22Rv1 (cell line): ENCODE data around the gene ZNF584.

Experiments used
- ZFX ChIP-seq: fragments of 450-650 bp; IDR thresholded peaks from 2 replicates; pipeline ENCODE4 v1.6.1; 2017; ENCODE audit warnings: antibody characterized with exemption, borderline replicate concordance
- TF ChIP-seq, protein P1 (sequence below): fragments of 450-650 bp; IDR thresholded peaks from 2 replicates; pipeline ENCODE4 v1.5.1; 2017; ENCODE audit warnings: mild to moderate bottlenecking

DNA sequence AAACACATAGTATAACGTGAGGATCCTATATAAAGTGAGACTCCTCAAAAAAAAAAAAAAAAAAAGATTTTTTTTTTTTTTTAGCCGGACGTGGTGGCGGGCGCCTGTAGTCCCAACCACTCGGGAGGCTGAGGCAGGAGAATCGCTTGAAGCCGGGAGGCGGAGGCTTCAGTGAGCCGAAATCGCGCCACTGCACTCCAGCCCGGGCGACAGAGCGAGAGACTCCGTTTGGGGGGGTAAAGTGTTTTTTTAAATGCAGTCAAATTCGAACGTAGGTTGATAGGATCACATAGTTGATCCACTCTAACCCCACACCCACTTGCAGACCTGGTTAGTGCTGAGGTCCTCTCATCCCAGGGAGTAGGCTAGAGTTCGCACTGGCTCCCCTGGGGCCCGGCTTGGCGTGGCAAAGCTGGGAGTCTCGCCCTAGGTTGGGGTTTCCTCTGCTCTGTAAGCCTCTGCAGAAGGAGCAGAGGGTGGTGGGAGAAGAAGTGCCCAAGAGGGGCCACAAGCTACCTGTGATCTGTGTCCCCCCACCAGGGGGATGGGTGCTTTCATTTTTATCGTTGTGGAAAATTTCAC lies 6.5 kb upstream of the ZNF584 start:
- TF ChIP-seq, protein P1, sequence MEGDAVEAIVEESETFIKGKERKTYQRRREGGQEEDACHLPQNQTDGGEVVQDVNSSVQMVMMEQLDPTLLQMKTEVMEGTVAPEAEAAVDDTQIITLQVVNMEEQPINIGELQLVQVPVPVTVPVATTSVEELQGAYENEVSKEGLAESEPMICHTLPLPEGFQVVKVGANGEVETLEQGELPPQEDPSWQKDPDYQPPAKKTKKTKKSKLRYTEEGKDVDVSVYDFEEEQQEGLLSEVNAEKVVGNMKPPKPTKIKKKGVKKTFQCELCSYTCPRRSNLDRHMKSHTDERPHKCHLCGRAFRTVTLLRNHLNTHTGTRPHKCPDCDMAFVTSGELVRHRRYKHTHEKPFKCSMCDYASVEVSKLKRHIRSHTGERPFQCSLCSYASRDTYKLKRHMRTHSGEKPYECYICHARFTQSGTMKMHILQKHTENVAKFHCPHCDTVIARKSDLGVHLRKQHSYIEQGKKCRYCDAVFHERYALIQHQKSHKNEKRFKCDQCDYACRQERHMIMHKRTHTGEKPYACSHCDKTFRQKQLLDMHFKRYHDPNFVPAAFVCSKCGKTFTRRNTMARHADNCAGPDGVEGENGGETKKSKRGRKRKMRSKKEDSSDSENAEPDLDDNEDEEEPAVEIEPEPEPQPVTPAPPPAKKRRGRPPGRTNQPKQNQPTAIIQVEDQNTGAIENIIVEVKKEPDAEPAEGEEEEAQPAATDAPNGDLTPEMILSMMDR, result no peak
- TF ChIP-seq ZFX, result no peak
